OCI-LY7 (cell line): ENCODE results near the gene SLC16A1. TPM values are rescaled to one million over a fixed set of nuclear protein-coding genes. Genes with fewer than 3 reads are reported as not detected.
"Not testable (repeated sequence)": the region's sequence is repeated elsewhere in the genome, so short reads cannot be mapped to it uniquely, and the experiment has no call there.

Experiments used
- BruUV-seq: library from RNA; stranded (reverse); fragments of 400-500 nt; replicated peaks from 2 replicates; lab custom pipeline; 2021; lab: Mats Ljungman, UMichigan
- CTCF ChIA-PET: fragments of 300-600 bp; sonication (Branson Sonifier 250); formaldehyde crosslinking; loops from one replicate; lab custom pipeline; 2022; ENCODE audit warnings: antibody characterized with exemption; ENCODE audit not compliant: unreplicated experiment; lab: Charles Lee
- POLR2A ChIA-PET: fragments of 300-600 bp; sonication (Branson Sonifier 250); formaldehyde crosslinking; loops from one replicate; lab custom pipeline; 2022; ENCODE audit warnings: antibody characterized with exemption; lab: Charles Lee
- DNase-seq: peaks from one replicate; pipeline ENCODE4 v3.0.0-alpha.2; 2015; ENCODE audit warnings: low spot score
- H2AFZ ChIP-seq: fragments of 200-600 bp; sonication (generic), shearing (Covaris generic); 2 replicates; pipeline ENCODE4 v1.6.1; 2014; ENCODE audit warnings: mild to moderate bottlenecking, antibody characterized with exemption, low read length, moderate library complexity
- H3K27ac ChIP-seq: fragments of 200-600 bp; sonication (generic); 2 replicates; pipeline ENCODE4 v1.5.1; 2014; ENCODE audit warnings: mixed run types, low read depth, mild to moderate bottlenecking, moderate library complexity, low read length, inconsistent platforms; ENCODE audit not compliant: poor library complexity, severe bottlenecking
- H3K36me3 ChIP-seq: fragments of 200-600 bp; sonication (generic); 2 replicates; pipeline ENCODE4 v1.6.1; 2014; ENCODE audit warnings: mild to moderate bottlenecking, antibody characterized with exemption, low read length, moderate library complexity, mixed read lengths; ENCODE audit not compliant: insufficient read depth
- H3K4me1 ChIP-seq: fragments of 200-600 bp; sonication (generic); 2 replicates; pipeline ENCODE4 v1.5.1; 2014; ENCODE audit warnings: mild to moderate bottlenecking, low read length; ENCODE audit not compliant: insufficient read depth, poor library complexity, severe bottlenecking
- H3K4me2 ChIP-seq: fragments of 200-600 bp; sonication (generic); 2 replicates; pipeline ENCODE4 v1.6.1; 2014; ENCODE audit warnings: mild to moderate bottlenecking, low read length
- H3K4me3 ChIP-seq: fragments of 200-600 bp; sonication (generic); 2 replicates; pipeline ENCODE4 v1.5.1; 2014; ENCODE audit warnings: mild to moderate bottlenecking, low read depth, low read length; ENCODE audit not compliant: poor library complexity, severe bottlenecking
- H3K79me2 ChIP-seq: fragments of 200-600 bp; sonication (generic); 2 replicates; pipeline ENCODE4 v1.6.1; 2016; ENCODE audit warnings: low read depth, mild to moderate bottlenecking, low read length, moderate library complexity, mixed read lengths; ENCODE audit not compliant: insufficient read depth
- H3K9me2 ChIP-seq: fragments of 200-600 bp; sonication (generic); 2 replicates; pipeline ENCODE4 v1.6.1; 2016; ENCODE audit warnings: mild to moderate bottlenecking, low read length, mixed read lengths; ENCODE audit not compliant: insufficient read depth
- H3K9me3 ChIP-seq: fragments of 200-600 bp; sonication (generic); 2 replicates; pipeline ENCODE4 v1.6.1; 2014; ENCODE audit warnings: mild to moderate bottlenecking, mixed run types, low read length, mixed read lengths
- H4K20me1 ChIP-seq: fragments of 200-600 bp; sonication (generic); 2 replicates; pipeline ENCODE4 v1.6.1; 2014; ENCODE audit warnings: mild to moderate bottlenecking, antibody characterized with exemption, low read length, moderate library complexity, mixed read lengths; ENCODE audit not compliant: insufficient read depth
- EZH2phosphoT487 ChIP-seq: fragments of 200-600 bp; sonication (generic); IDR thresholded peaks from 2 replicates; pipeline ENCODE4 v1.6.1; 2018; ENCODE audit warnings: low read depth, borderline replicate concordance, mild to moderate bottlenecking, mixed run types, antibody characterized with exemption, low read length, moderate library complexity, mixed read lengths
- intact Hi-C: fragments of 100-400 bp; cut with micrococcal nuclease; formaldehyde crosslinking; loops from one replicate; pipeline ENCODE4 v1.10.0; 2022; ENCODE audit not compliant: unreplicated experiment
- total RNA-seq, 2 experiments: library from RNA; depleted of rRNA in 1 of 2; stranded (reverse); fragments of >200 nt in 1 of 2; shearing (Covaris generic) in 1 of 2; gene quantifications; 2 replicates each; pipeline ENCODE4 v1.2.3, GENCODE V29; 2014 to 2022
- TF ChIP-seq, protein P1 (sequence below): fragments of 200-600 bp; sonication (generic); conservative IDR thresholded peaks from 2 replicates; pipeline ENCODE4 v1.5.1; 2014; ENCODE audit warnings: mild to moderate bottlenecking, antibody characterized with exemption, low read length, moderate library complexity, mixed read lengths

The SLC16A1 gene
- total RNA-seq, 2 experiments from 2014 or later, result 56.1 to 67.8 TPM

DNA sequence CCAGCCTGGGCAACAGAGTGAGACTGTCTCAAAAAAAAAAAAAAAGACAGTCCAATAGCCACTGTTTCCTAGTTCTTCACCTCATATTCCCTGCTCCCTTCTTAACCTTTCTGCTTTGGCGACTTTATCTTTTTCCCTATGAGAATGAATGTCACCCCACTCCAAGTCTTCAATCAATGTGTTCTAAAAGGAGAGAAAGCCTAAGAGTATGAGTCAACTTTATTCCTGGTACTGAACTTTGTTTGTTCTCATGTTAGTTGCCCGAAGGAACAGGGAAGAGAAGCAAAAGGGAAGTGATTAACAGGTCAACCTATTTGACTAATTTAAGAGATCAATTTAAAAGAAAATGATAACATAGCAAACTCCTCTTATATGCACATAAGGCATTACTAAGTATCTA, 39.9 kb upstream of the SLC16A1 start:
- H2AFZ ChIP-seq, result no peak overlapping the region
- H3K9me2 ChIP-seq, result no peaks in the 10 kb centered on the region
- H3K9me3 ChIP-seq, result no peaks in the 10 kb centered on the region
- no peak overlapping the region for H3K4me3 ChIP-seq
- DNase-seq, result no peak
- CTCF ChIA-PET, result no interaction called here
- intact Hi-C loops, result no loop called here
- no peak overlapping the region for H3K27ac ChIP-seq
- POLR2A ChIA-PET, result interaction anchor here (0.6 kb wide), 1 partner anchor 17 kb away, joined by 7 read pairs; no protein-coding TSS in a partner anchor
- no peaks in the 10 kb centered on the region for H3K79me2 ChIP-seq
- H4K20me1 ChIP-seq, result no peaks in the 10 kb centered on the region
- no peaks in the 10 kb centered on the region for H3K4me1 ChIP-seq
- BruUV-seq, result no TSS peak
- no peak overlapping the region for H3K4me2 ChIP-seq
- H3K36me3 ChIP-seq, result peaks cover 28% of the 10 kb centered on the region
- TF ChIP-seq, protein P1, sequence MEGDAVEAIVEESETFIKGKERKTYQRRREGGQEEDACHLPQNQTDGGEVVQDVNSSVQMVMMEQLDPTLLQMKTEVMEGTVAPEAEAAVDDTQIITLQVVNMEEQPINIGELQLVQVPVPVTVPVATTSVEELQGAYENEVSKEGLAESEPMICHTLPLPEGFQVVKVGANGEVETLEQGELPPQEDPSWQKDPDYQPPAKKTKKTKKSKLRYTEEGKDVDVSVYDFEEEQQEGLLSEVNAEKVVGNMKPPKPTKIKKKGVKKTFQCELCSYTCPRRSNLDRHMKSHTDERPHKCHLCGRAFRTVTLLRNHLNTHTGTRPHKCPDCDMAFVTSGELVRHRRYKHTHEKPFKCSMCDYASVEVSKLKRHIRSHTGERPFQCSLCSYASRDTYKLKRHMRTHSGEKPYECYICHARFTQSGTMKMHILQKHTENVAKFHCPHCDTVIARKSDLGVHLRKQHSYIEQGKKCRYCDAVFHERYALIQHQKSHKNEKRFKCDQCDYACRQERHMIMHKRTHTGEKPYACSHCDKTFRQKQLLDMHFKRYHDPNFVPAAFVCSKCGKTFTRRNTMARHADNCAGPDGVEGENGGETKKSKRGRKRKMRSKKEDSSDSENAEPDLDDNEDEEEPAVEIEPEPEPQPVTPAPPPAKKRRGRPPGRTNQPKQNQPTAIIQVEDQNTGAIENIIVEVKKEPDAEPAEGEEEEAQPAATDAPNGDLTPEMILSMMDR, result no peak
- TF ChIP-seq EZH2phosphoT487, result no peak

DNA sequence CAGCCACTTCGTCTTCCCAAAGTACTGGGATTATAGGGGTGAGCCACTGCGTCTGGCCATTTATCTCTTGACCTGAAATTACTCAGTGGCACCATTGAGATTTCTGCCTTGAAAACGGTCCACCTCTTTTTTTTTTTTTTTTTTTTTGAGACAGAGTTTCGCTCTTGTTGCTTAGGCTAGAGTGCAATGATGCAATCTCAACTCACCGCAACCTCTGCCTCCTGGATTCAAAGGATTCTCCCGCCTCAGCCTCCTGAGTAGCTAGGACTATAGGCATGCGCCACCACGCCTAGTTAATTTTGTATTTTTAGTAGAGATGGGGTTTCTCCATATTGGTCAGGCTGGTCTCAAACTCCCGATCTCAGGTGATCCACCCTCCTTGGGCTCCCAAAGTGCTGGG, 39.0 kb upstream of the SLC16A1 start:
- H3K4me1 ChIP-seq, H3K9me3 ChIP-seq, H3K4me3 ChIP-seq, H3K79me2 ChIP-seq, H3K4me2 ChIP-seq, H3K27ac ChIP-seq, H3K9me2 ChIP-seq, intact Hi-C loops, H2AFZ ChIP-seq, CTCF ChIA-PET, DNase-seq, BruUV-seq, H4K20me1 ChIP-seq: not testable (repeated sequence)
- POLR2A ChIA-PET, result interaction anchor here (0.6 to 0.7 kb wide), 2 partner anchors 16 to 47 kb away, joined by 4 to 7 read pairs; no protein-coding TSS in a partner anchor
- peaks cover 28% of the 10 kb centered on the region for H3K36me3 ChIP-seq

DNA sequence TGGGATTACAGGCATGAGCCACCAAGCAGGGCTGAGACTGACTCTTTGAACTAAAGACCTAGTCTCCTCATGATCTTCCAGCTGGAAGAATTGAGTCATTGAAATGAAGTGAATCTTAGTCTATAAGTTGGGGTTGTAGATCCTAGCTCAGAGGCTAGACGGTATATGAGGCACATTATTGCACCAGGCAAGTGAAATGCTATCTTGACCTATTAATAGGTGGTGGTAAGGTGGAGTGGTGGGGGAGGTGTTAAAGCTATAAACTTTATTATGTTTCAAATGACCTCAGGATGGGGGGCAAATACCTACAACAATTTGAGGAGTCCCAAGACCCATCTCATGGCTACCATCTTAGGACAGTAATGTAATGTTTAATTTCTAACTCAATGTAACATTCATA, 36.8 kb upstream of the SLC16A1 start:
- no peaks in the 10 kb centered on the region for H3K4me1 ChIP-seq
- H2AFZ ChIP-seq, result no peak overlapping the region
- no peaks in the 10 kb centered on the region for H3K9me2 ChIP-seq
- peaks cover 11% of the 10 kb centered on the region for H3K36me3 ChIP-seq
- H3K4me2 ChIP-seq, result no peak overlapping the region
- H4K20me1 ChIP-seq, result no peaks in the 10 kb centered on the region
- H3K4me3 ChIP-seq, result no peak overlapping the region
- BruUV-seq, result no TSS peak
- POLR2A ChIA-PET, result no interaction called here
- CTCF ChIA-PET, result no interaction called here
- DNase-seq, result no peak
- TF ChIP-seq EZH2phosphoT487, result no peak
- TF ChIP-seq, protein P1, result no peak
- no peaks in the 10 kb centered on the region for H3K79me2 ChIP-seq
- H3K9me3 ChIP-seq, result no peaks in the 10 kb centered on the region
- intact Hi-C loops, result no loop called here
- no peak overlapping the region for H3K27ac ChIP-seq
